Suprapubic skin (tissue), 4 donors: Measurements from ENCODE around the gene P2RY14. TPM values are rescaled to one million over a fixed set of nuclear protein-coding genes. Genes with fewer than 3 reads are reported as not detected.

Experiments
- DNase-seq, 2 donors: peaks; one replicate each; pipeline ENCODE4 v3.0.0-alpha.2; 2019; ENCODE audit warnings: low spot score in 2 of 2
- H3K27ac ChIP-seq: fragments of 200-600 bp; sonication (generic); one replicate; pipeline ENCODE4 v1.5.1; 2019
- H3K27me3 ChIP-seq: fragments of 200-600 bp; sonication (generic); one replicate; pipeline ENCODE4 v1.5.1; 2019
- H3K36me3 ChIP-seq: fragments of 200-600 bp; sonication (generic); one replicate; pipeline ENCODE4 v1.5.1; 2019
- H3K4me1 ChIP-seq: fragments of 200-600 bp; sonication (generic); one replicate; pipeline ENCODE4 v1.5.1; 2019
- H3K4me3 ChIP-seq: fragments of 200-600 bp; sonication (generic); one replicate; pipeline ENCODE4 v1.5.1; 2019; ENCODE audit warnings: mild to moderate bottlenecking
- H3K9me3 ChIP-seq: fragments of 200-600 bp; sonication (generic); one replicate; pipeline ENCODE4 v1.5.1; 2019
- EP300 ChIP-seq: sonication (generic); formaldehyde crosslinking; IDR thresholded peaks from one replicate; pipeline ENCODE4 v1.6.1; 2017; ENCODE audit warnings: antibody characterized with exemption
- POLR2A ChIP-seq, 2 donors: fragments of 450-650 bp; IDR thresholded peaks; one replicate each; pipeline ENCODE4 v1.6.1; 2017; ENCODE audit warnings: antibody characterized with exemption in 2 of 2, mild to moderate bottlenecking in 2 of 2, moderate library complexity in 2 of 2
- POLR2AphosphoS5 ChIP-seq, 3 donors: sonication (generic); formaldehyde crosslinking; IDR thresholded peaks; one replicate each; pipeline ENCODE4 v1.6.1; 2017; ENCODE audit warnings: antibody characterized with exemption in 3 of 3
- WGBS: methylation state at CpG from one replicate; pipeline ENCODE4 v1.1.5; 2018; 5-methylcytosine and 5-hydroxymethylcytosine counted together
- total RNA-seq, 4 donors: library from RNA; depleted of rRNA; stranded (reverse); fragments of >200 nt; gene quantifications; one replicate each; pipeline ENCODE4 v1.1.0, GENCODE V29; 2016
- TF ChIP-seq, protein P1 (sequence below), 2 donors: fragments of 200-600 bp in 1 of 2; fragments of 450-650 bp in 1 of 2; sonication (generic) in 1 of 2; IDR thresholded peaks; one replicate each; pipeline ENCODE4 v1.5.1; 2016 to 2019; ENCODE audit warnings: antibody characterized with exemption in 2 of 2, mild to moderate bottlenecking in 1 of 2, moderate library complexity in 1 of 2

P2RY14 gene
- total RNA-seq, 4 donors from 2014 or later = 1.1 to 4.2 (median 2.4) TPM

GRCh38 chr3:151227266-151227806 lies 51.0 kb downstream of the P2RY14 start:
- DNase-seq = no peak
- peaks cover 23% of the 10 kb centered on the region for H3K4me1 ChIP-seq
- TF ChIP-seq POLR2A (IDR thresholded peaks at IDR 0.05) (no peak), EP300 (no peak)
- WGBS = 65% methylated on average over 6 of the region's 6 CpGs
- no peak overlapping the region for H3K27ac ChIP-seq
- H3K9me3 ChIP-seq = no peaks in the 10 kb centered on the region
- H3K36me3 ChIP-seq = no peaks in the 10 kb centered on the region
- no peak overlapping the region for H3K4me3 ChIP-seq
- no peaks in the 10 kb centered on the region for H3K27me3 ChIP-seq

- Histone ChIP-seq H3K4me3 (no peak overlapping the region), H3K4me1 (peaks cover 23% of the 10 kb centered on the region), H3K27me3 (no peaks in the 10 kb centered on the region), H3K27ac (no peak overlapping the region), H3K36me3 (no peaks in the 10 kb centered on the region), H3K9me3 (no peaks in the 10 kb centered on the region)
- TF ChIP-seq EP300 (no peak), POLR2A (IDR thresholded peaks at IDR 0.05) (no peak), POLR2AphosphoS5 (IDR thresholded peaks at IDR 0.05) (no peak)
- TF ChIP-seq, protein P1, sequence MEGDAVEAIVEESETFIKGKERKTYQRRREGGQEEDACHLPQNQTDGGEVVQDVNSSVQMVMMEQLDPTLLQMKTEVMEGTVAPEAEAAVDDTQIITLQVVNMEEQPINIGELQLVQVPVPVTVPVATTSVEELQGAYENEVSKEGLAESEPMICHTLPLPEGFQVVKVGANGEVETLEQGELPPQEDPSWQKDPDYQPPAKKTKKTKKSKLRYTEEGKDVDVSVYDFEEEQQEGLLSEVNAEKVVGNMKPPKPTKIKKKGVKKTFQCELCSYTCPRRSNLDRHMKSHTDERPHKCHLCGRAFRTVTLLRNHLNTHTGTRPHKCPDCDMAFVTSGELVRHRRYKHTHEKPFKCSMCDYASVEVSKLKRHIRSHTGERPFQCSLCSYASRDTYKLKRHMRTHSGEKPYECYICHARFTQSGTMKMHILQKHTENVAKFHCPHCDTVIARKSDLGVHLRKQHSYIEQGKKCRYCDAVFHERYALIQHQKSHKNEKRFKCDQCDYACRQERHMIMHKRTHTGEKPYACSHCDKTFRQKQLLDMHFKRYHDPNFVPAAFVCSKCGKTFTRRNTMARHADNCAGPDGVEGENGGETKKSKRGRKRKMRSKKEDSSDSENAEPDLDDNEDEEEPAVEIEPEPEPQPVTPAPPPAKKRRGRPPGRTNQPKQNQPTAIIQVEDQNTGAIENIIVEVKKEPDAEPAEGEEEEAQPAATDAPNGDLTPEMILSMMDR (IDR thresholded peaks at IDR 0.05) = no peak
- DNase-seq = no peak
- WGBS = 73% methylated on average over 5 of the region's 5 CpGs
These were observed 51.5 kb downstream of the P2RY14 start for GRCh38 chr3:151226825-151227224.

GRCh38 chr3:151226088-151226563 lies 52.2 kb downstream of the P2RY14 start:
- DNase-seq = no peak
- no peaks in the 10 kb centered on the region for H3K9me3 ChIP-seq
- no peak overlapping the region for H3K4me3 ChIP-seq
- TF ChIP-seq POLR2AphosphoS5 (IDR thresholded peaks at IDR 0.05) (no peak), EP300 (no peak), POLR2A (IDR thresholded peaks at IDR 0.05) (no peak)
- TF ChIP-seq, protein P1 (IDR thresholded peaks at IDR 0.05) = no peak
- H3K36me3 ChIP-seq = no peaks in the 10 kb centered on the region
- H3K27me3 ChIP-seq = no peaks in the 10 kb centered on the region
- H3K4me1 ChIP-seq = peaks cover 22% of the 10 kb centered on the region
- no peak overlapping the region for H3K27ac ChIP-seq
- WGBS = 70% methylated on average over 4 of the region's 4 CpGs

- no peaks in the 10 kb centered on the region for H3K27me3 ChIP-seq
- H3K9me3 ChIP-seq = no peaks in the 10 kb centered on the region
- no peak overlapping the region for H3K4me3 ChIP-seq
- H3K27ac ChIP-seq = no peak overlapping the region
- TF ChIP-seq EP300 (no peak), POLR2AphosphoS5 (IDR thresholded peaks at IDR 0.05) (no peak), POLR2A (IDR thresholded peaks at IDR 0.05) (no peak)
- TF ChIP-seq, protein P1 (IDR thresholded peaks at IDR 0.05) = no peak
- no peak for DNase-seq
- no peaks in the 10 kb centered on the region for H3K36me3 ChIP-seq
- H3K4me1 ChIP-seq = peaks cover 18% of the 10 kb centered on the region
- 76% methylated on average over 9 of the region's 9 CpGs for WGBS
These were observed 53.0 kb downstream of the P2RY14 start for GRCh38 chr3:151225040-151225975.

- Histone ChIP-seq H3K36me3 (no peaks in the 10 kb centered on the region), H3K4me3 (no peak overlapping the region), H3K27me3 (no peaks in the 10 kb centered on the region), H3K27ac (no peak overlapping the region), H3K4me1 (peaks cover 18% of the 10 kb centered on the region), H3K9me3 (no peaks in the 10 kb centered on the region)
- DNase-seq = no peak
- 90% methylated on average over 4 of the region's 4 CpGs for WGBS
- TF ChIP-seq, protein P1 (IDR thresholded peaks at IDR 0.05) = no peak
- TF ChIP-seq POLR2A (IDR thresholded peaks at IDR 0.05) (no peak), POLR2AphosphoS5 (IDR thresholded peaks at IDR 0.05) (no peak), EP300 (no peak)
These were observed 54.0 kb downstream of the P2RY14 start for GRCh38 chr3:151224268-151224866.
